Esophagus squamous epithelium (tissue), 5 donors: ENCODE results near the gene CAPN8. TPM values are rescaled to one million over a fixed set of nuclear protein-coding genes. Genes with fewer than 3 reads are reported as not detected.

Experiments
- DNase-seq: peaks from one replicate; lab custom pipeline; 2025; lab: John Stamatoyannopoulos, UW
- H3K27ac ChIP-seq, 4 donors: fragments of 200-600 bp; sonication (generic); one replicate each; pipeline ENCODE4 v1.5.1; 2016 to 2019; ENCODE audit warnings: mild to moderate bottlenecking in 1 of 4
- H3K27me3 ChIP-seq, 4 donors: fragments of 200-600 bp; sonication (generic); 1 replicate in 3 of 4; 2 replicates in 1 of 4; pipeline versions ENCODE4 v1.5.1 to v1.6.0; 2017 to 2021; ENCODE audit warnings: antibody characterized with exemption in 1 of 4
- H3K36me3 ChIP-seq, 3 donors: fragments of 200-600 bp; sonication (generic); one replicate each; pipeline ENCODE4 v1.5.1; 2016 to 2019
- H3K4me1 ChIP-seq, 3 donors: fragments of 200-600 bp; sonication (generic); one replicate each; pipeline ENCODE4 v1.5.1; 2017 to 2019
- H3K4me3 ChIP-seq, 4 donors: fragments of 200-600 bp; sonication (generic); 1 replicate in 3 of 4; 2 replicates in 1 of 4; pipeline ENCODE4 v1.5.1; 2016 to 2019; ENCODE audit warnings: mild to moderate bottlenecking in 2 of 4, moderate library complexity in 1 of 4
- H3K9me3 ChIP-seq, 3 donors: fragments of 200-600 bp; sonication (generic); one replicate each; pipeline ENCODE4 v1.5.1; 2016 to 2019
- POLR2A ChIP-seq, 4 donors: fragments of 450-650 bp; IDR thresholded peaks; one replicate each; pipeline ENCODE4 v1.6.1; 2017; ENCODE audit warnings: antibody characterized with exemption in 4 of 4, mild to moderate bottlenecking in 4 of 4, moderate library complexity in 3 of 4
- WGBS, 2 donors: methylation state at CpG; one replicate each; pipeline ENCODE4 v1.1.5; 2018; 5-methylcytosine and 5-hydroxymethylcytosine counted together
- intact Hi-C: fragments of 100-400 bp; cut with DNase I; formaldehyde crosslinking; loops from one replicate; pipeline ENCODE4 v1.15.0; 2022
- total RNA-seq, 4 donors: library from RNA; depleted of rRNA; stranded (reverse); fragments of >200 nt; gene quantifications; one replicate each; pipeline ENCODE4 v1.1.0, GENCODE V29; 2016
- TF ChIP-seq, protein P1 (sequence below), 6 experiments: fragments of 450-650 bp in 4 of 6; fragments of 200-600 bp in 2 of 6; sonication (generic) in 2 of 6; IDR thresholded peaks; one replicate each; pipeline ENCODE4 v1.5.1; 2016 to 2019; ENCODE audit warnings: antibody characterized with exemption in 6 of 6, mild to moderate bottlenecking in 4 of 6, moderate library complexity in 4 of 6
- donor health status: DM: yes; HTN: yes; CAD: no.

Gene CAPN8
- total RNA-seq, 4 donors from 2014 or later: 0.26 to 1.1 (median 0.57) TPM; not detected in 1

DNA sequence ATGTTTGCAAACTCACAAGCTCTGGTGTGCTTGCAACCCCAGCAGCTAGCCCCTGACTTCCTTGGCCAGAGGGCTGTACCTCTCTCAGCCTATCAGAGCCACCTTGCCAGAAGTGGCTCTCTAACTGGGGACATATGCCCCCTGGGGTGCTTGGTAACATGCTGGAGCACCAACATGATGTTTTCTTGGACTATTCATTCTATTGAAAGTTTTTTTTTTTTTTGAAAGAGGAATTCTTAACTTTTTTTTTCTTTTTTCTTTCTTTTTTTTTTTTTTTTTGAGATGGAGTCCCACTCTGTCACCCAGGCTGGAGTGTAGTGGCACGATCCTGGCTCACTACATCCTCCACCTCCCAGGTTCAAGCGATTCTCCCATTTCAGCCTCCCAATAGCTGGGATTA, 14.7 kb upstream of the CAPN8 start:
- Histone ChIP-seq H3K27ac (no peak overlapping the region), H3K36me3 (no peaks in the 10 kb centered on the region), H3K27me3 (peaks cover 0 to 9% (median 0%) of the 10 kb centered on the region in 4 donors), H3K4me1 (peaks cover 0 to 4% (median 0%) of the 10 kb centered on the region in 3 donors), H3K9me3 (no peaks in the 10 kb centered on the region), H3K4me3 (no peak overlapping the region)
- WGBS, 2 donors: 93 to 95% methylated on average over 2 of the region's 2 CpGs
- TF ChIP-seq POLR2A (IDR thresholded peaks at IDR 0.05): no peak
- TF ChIP-seq, protein P1, sequence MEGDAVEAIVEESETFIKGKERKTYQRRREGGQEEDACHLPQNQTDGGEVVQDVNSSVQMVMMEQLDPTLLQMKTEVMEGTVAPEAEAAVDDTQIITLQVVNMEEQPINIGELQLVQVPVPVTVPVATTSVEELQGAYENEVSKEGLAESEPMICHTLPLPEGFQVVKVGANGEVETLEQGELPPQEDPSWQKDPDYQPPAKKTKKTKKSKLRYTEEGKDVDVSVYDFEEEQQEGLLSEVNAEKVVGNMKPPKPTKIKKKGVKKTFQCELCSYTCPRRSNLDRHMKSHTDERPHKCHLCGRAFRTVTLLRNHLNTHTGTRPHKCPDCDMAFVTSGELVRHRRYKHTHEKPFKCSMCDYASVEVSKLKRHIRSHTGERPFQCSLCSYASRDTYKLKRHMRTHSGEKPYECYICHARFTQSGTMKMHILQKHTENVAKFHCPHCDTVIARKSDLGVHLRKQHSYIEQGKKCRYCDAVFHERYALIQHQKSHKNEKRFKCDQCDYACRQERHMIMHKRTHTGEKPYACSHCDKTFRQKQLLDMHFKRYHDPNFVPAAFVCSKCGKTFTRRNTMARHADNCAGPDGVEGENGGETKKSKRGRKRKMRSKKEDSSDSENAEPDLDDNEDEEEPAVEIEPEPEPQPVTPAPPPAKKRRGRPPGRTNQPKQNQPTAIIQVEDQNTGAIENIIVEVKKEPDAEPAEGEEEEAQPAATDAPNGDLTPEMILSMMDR (IDR thresholded peaks at IDR 0.05): no peak
- intact Hi-C loops: loop anchor here (5.0 kb wide), 1 partner anchor 148 kb away; no protein-coding TSS in a partner anchor
- no peak for DNase-seq

DNA sequence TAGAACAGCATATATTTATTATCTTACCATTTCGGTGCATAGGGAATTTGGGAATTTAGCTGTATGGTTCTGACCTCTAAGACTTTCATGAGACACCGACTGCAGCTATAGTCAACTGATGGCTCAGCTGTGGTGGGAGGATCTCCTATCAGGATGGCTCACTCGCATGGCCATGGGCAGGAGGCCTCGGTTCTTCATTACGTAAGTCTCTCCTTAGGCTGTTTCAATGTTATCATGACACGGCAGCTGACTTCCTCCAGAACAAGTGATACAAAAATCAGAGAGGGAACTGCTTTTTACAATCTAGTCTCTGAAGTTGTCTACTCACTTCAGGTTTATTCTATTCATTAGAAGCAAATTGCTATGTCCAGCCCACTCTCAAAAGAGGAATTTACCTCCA, 13.3 kb upstream of the CAPN8 start:
- TF ChIP-seq, protein P1 (IDR thresholded peaks at IDR 0.05): no peak
- TF ChIP-seq POLR2A (IDR thresholded peaks at IDR 0.05): no peak
- Histone ChIP-seq H3K27me3 (peaks cover 0 to 6% (median 0%) of the 10 kb centered on the region in 4 donors), H3K4me3 (no peak overlapping the region), H3K36me3 (no peaks in the 10 kb centered on the region), H3K27ac (no peak overlapping the region), H3K9me3 (peaks cover 0 to 7% (median 4%) of the 10 kb centered on the region in 3 donors), H3K4me1 (no peaks in the 10 kb centered on the region)
- intact Hi-C loops: loop anchor here (10.0 kb wide), 1 partner anchor 544 kb away; no protein-coding TSS in a partner anchor
- 55 to 69% methylated on average over 6 of the region's 6 CpGs for WGBS, 2 donors
- no peak for DNase-seq

DNA sequence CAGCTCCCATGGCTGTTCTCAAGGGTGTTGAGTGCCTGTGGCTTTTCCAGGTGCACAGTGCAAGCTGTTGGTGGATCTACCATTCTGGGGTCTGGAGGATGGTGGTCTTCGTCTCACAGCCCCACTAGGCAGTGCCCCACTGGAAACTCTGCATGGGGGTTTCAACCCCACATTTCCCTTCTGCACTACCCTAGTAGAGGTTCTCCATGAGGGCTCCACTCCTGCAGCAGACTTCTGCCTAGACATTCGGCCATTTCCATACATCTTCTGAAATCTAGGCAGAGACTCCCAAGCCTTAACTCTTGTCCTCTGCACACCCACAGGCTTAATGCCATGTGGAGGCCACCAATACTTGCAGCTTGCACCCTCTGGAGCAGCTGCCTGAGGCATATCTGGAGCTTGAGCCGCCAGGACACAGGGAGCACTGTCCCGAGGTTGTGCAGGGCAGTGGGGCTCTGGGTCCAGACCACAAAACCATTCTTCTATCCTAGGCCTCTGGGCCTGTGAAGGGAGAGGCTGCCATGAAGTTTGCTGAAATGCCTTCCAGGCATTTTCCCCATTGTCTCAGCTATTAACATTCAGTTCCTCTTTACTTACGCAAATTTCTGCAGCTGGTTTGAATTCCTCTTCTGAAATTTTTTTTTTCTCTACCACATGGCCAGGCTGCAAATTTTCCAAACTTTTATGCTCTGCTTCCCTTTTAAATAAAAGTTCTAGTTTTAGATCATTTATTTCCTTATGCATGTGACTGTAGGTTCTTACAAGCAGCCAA, 8.8 kb upstream of the CAPN8 start:
- no peaks in the 10 kb centered on the region for H3K36me3 ChIP-seq
- WGBS, 2 donors: 34 to 70% methylated on average over 3 to 5 of the region's 5 CpGs
- H3K27me3 ChIP-seq: no peaks in the 10 kb centered on the region
- DNase-seq: no peak
- peaks cover 0 to 4% (median 2%) of the 10 kb centered on the region in 3 donors for H3K4me1 ChIP-seq
- intact Hi-C loops: loop anchor here (10.0 kb wide), 1 partner anchor 540 kb away; no protein-coding TSS in a partner anchor
- peaks cover 0 to 8% (median 4%) of the 10 kb centered on the region in 3 donors for H3K9me3 ChIP-seq
- no peak overlapping the region for H3K27ac ChIP-seq
- no peak overlapping the region for H3K4me3 ChIP-seq
- TF ChIP-seq, protein P1 (IDR thresholded peaks at IDR 0.05): no peak
- no peak for TF ChIP-seq POLR2A (IDR thresholded peaks at IDR 0.05)

DNA sequence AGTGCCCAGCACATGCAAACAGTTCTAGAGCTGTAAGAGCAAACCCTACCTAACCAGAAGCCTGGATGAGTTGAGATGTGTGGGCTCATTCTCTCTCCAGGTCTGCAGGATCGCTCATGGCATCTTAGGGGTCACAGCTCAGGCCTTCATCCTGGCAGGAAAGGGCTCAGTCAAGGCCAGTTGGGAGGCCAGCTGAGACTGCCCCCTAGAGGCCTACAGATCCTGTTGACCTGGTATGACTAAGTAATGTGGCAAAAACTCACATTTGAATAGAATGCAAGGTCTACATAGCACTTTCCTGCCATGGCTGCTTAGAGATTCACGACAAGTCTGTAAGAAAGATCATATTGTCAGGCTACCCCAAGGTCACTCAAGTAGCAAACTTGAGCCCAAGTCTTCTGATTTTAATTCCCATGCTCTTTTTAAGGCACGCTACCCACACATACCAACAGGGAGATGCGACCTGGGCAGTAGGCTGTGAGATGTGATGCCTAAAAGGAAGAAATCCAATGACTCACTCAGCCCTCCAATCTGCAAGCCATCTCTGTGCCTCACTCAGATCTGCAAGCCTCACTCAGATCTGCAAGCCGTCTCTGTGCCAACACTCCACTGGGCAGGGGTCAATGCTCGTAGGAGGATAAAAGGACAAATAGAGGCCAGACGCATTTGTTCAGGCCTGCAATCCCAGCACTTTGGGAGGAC, 5.1 kb upstream of the CAPN8 start:
- no peak for TF ChIP-seq POLR2A (IDR thresholded peaks at IDR 0.05)
- TF ChIP-seq, protein P1 (IDR thresholded peaks at IDR 0.05): peak in 5 of 6 experiments; percentile 19 to 64 (median 45)
- DNase-seq: no peak
- H3K27me3 ChIP-seq: no peaks in the 10 kb centered on the region
- intact Hi-C loops: loop anchor here (10.0 kb wide), 1 partner anchor 536 kb away; no protein-coding TSS in a partner anchor
- no peak overlapping the region for H3K4me3 ChIP-seq
- WGBS, 2 donors: 67 to 69% methylated on average over 3 to 6 of the region's 7 CpGs
- H3K27ac ChIP-seq: no peak overlapping the region
- no peaks in the 10 kb centered on the region for H3K36me3 ChIP-seq
- H3K9me3 ChIP-seq: peaks cover 0 to 8% (median 4%) of the 10 kb centered on the region in 3 donors
- H3K4me1 ChIP-seq: peaks cover 3 to 29% (median 11%) of the 10 kb centered on the region in 3 donors
